ENCODE results near the gene TIAM2.

DNA sequence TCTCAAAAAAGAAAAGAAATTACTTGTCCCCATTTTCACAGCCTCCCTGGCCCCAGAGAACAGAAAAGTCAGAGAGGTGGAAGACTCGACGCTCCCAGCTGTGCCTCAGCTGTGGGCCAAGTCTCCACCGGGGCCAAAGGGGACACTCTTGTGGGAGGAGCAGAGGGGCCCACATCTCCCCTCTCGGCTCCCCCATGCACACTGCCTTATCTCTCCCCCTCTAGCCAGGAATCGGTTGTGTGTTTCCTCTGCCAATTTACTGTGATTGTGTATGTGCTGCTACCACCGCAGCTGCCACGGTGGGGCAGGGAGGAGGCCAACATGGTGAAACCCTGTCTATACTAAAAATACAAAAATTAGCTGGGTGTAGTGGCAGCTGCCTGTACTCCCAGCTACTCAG is 8.4 kb downstream of the TIAM2 start:
- no peak for TF ChIP-seq POLR2AphosphoS5 (IDR thresholded peaks at IDR 0.05; ENCODE audit: low read depth)
- no peak for TF ChIP-seq EZH2 (IDR thresholded peaks at IDR 0.05; ENCODE audit: low read depth, unreplicated experiment)
- TF ChIP-seq, protein P1, sequence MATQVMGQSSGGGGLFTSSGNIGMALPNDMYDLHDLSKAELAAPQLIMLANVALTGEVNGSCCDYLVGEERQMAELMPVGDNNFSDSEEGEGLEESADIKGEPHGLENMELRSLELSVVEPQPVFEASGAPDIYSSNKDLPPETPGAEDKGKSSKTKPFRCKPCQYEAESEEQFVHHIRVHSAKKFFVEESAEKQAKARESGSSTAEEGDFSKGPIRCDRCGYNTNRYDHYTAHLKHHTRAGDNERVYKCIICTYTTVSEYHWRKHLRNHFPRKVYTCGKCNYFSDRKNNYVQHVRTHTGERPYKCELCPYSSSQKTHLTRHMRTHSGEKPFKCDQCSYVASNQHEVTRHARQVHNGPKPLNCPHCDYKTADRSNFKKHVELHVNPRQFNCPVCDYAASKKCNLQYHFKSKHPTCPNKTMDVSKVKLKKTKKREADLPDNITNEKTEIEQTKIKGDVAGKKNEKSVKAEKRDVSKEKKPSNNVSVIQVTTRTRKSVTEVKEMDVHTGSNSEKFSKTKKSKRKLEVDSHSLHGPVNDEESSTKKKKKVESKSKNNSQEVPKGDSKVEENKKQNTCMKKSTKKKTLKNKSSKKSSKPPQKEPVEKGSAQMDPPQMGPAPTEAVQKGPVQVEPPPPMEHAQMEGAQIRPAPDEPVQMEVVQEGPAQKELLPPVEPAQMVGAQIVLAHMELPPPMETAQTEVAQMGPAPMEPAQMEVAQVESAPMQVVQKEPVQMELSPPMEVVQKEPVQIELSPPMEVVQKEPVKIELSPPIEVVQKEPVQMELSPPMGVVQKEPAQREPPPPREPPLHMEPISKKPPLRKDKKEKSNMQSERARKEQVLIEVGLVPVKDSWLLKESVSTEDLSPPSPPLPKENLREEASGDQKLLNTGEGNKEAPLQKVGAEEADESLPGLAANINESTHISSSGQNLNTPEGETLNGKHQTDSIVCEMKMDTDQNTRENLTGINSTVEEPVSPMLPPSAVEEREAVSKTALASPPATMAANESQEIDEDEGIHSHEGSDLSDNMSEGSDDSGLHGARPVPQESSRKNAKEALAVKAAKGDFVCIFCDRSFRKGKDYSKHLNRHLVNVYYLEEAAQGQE (IDR thresholded peaks at IDR 0.05; ENCODE audit: unreplicated experiment): no peak
- TF ChIP-seq, protein P2, sequence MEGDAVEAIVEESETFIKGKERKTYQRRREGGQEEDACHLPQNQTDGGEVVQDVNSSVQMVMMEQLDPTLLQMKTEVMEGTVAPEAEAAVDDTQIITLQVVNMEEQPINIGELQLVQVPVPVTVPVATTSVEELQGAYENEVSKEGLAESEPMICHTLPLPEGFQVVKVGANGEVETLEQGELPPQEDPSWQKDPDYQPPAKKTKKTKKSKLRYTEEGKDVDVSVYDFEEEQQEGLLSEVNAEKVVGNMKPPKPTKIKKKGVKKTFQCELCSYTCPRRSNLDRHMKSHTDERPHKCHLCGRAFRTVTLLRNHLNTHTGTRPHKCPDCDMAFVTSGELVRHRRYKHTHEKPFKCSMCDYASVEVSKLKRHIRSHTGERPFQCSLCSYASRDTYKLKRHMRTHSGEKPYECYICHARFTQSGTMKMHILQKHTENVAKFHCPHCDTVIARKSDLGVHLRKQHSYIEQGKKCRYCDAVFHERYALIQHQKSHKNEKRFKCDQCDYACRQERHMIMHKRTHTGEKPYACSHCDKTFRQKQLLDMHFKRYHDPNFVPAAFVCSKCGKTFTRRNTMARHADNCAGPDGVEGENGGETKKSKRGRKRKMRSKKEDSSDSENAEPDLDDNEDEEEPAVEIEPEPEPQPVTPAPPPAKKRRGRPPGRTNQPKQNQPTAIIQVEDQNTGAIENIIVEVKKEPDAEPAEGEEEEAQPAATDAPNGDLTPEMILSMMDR (conservative IDR thresholded peaks at IDR 0.05; ENCODE audit: low read depth in 2 of 2): no peak
- no peak for TF ChIP-seq CREB1 (CRISPR knock-in tag; IDR thresholded peaks at IDR 0.05; ENCODE audit: low read depth)
- no peak for TF ChIP-seq JUNB (IDR thresholded peaks at IDR 0.05; ENCODE audit: unreplicated experiment)
- no peak for TF ChIP-seq EZH2phosphoT487 (IDR thresholded peaks at IDR 0.05; ENCODE audit: unreplicated experiment)
- TF ChIP-seq ZNF114 (CRISPR knock-in tag; IDR thresholded peaks at IDR 0.05): no peak
